ENCODE data around the gene HTD2. TPM values are rescaled to one million over a fixed set of nuclear protein-coding genes. Genes with fewer than 3 reads are reported as not detected.

HTD2 gene
- total RNA-seq, 1 donor from 2014 or later = 10.3 TPM

DNA sequence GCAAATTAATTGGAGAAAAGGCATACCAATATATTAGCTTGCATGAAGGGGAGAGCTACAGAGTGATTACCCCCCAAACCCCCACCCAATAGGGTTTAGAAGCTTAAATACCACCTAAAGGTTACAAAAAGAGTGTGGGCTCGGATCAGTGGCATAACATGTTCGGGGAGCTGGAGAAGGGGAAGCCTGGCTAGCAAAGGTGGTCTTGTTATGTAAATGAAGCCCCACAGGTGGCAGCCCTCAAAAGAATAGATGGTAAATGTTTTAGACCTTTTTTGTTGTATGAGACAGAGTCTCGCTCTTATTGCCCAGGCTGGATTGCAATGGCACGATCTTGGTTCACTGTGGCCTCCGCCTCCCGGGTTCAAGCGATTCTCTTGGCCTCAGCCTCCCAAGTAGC, 15.5 kb downstream of the HTD2 start:
- Histone ChIP-seq H3K36me3 (ENCODE audit: control insufficient read depth, insufficient read depth, low read length) (peaks cover 4% of the 10 kb centered on the region), H3K27me3 (ENCODE audit: control insufficient read depth, insufficient read depth, low read length) (no peaks in the 10 kb centered on the region), H3K4me3 (ENCODE audit: low read depth, low read length) (no peak overlapping the region)
- DNase-seq (ENCODE audit: low read depth) (no peak), FAIRE-seq (no peak)
- TF ChIP-seq, protein P1, sequence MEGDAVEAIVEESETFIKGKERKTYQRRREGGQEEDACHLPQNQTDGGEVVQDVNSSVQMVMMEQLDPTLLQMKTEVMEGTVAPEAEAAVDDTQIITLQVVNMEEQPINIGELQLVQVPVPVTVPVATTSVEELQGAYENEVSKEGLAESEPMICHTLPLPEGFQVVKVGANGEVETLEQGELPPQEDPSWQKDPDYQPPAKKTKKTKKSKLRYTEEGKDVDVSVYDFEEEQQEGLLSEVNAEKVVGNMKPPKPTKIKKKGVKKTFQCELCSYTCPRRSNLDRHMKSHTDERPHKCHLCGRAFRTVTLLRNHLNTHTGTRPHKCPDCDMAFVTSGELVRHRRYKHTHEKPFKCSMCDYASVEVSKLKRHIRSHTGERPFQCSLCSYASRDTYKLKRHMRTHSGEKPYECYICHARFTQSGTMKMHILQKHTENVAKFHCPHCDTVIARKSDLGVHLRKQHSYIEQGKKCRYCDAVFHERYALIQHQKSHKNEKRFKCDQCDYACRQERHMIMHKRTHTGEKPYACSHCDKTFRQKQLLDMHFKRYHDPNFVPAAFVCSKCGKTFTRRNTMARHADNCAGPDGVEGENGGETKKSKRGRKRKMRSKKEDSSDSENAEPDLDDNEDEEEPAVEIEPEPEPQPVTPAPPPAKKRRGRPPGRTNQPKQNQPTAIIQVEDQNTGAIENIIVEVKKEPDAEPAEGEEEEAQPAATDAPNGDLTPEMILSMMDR (IDR thresholded peaks at IDR 0.05; ENCODE audit: insufficient read depth, low read length, severe bottlenecking) = no peak

DNA sequence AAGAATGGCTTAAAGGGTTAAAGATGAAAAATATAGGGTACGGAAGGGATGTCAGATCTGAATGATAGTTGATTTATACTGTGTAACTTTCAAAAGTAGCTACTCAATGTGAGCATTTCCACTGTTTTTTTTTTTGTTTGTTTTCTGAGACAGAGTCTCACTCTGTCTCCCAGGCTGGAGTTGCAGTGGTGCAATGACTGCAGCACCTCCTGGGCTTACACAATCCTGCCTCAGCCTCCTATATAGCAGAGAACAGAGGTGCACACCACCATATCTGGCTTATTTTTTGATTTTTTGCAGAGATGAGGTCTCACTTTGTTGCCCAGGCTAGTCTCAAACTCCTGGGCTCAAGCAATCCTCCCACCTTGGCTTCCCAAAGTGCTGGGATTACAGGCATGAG, 16.5 kb downstream of the HTD2 start:
- TF ChIP-seq, protein P1 (IDR thresholded peaks at IDR 0.05; ENCODE audit: insufficient read depth, low read length, severe bottlenecking) = no peak
- Histone ChIP-seq H3K27me3 (ENCODE audit: control insufficient read depth, insufficient read depth, low read length) (no peaks in the 10 kb centered on the region), H3K4me3 (ENCODE audit: low read depth, low read length) (no peak overlapping the region), H3K36me3 (ENCODE audit: control insufficient read depth, insufficient read depth, low read length) (peaks cover 4% of the 10 kb centered on the region)
- DNase-seq (ENCODE audit: low read depth) (no peak), FAIRE-seq (no peak)

GRCh38 chr3:58323529-58324390, 17.4 kb downstream of the HTD2 start:
- no peak for FAIRE-seq
- Histone ChIP-seq H3K4me3 (ENCODE audit: low read depth, low read length) (no peak overlapping the region), H3K36me3 (ENCODE audit: control insufficient read depth, insufficient read depth, low read length) (peaks cover 2% of the 10 kb centered on the region), H3K27me3 (ENCODE audit: control insufficient read depth, insufficient read depth, low read length) (no peaks in the 10 kb centered on the region)
- peak; percentile 38 for DNase-seq (ENCODE audit: low read depth)
- TF ChIP-seq, protein P1 (IDR thresholded peaks at IDR 0.05; ENCODE audit: insufficient read depth, low read length, severe bottlenecking) = no peak

- no peaks in the 10 kb centered on the region for H3K27me3 ChIP-seq (ENCODE audit: control insufficient read depth, insufficient read depth, low read length)
- no peak for DNase-seq (ENCODE audit: low read depth)
- FAIRE-seq = no peak
- H3K36me3 ChIP-seq (ENCODE audit: control insufficient read depth, insufficient read depth, low read length) = no peaks in the 10 kb centered on the region
- TF ChIP-seq, protein P1 (IDR thresholded peaks at IDR 0.05; ENCODE audit: insufficient read depth, low read length, severe bottlenecking) = no peak
- no peak overlapping the region for H3K4me3 ChIP-seq (ENCODE audit: low read depth, low read length)
These were observed 18.4 kb downstream of the HTD2 start for GRCh38 chr3:58324391-58325390.

DNA sequence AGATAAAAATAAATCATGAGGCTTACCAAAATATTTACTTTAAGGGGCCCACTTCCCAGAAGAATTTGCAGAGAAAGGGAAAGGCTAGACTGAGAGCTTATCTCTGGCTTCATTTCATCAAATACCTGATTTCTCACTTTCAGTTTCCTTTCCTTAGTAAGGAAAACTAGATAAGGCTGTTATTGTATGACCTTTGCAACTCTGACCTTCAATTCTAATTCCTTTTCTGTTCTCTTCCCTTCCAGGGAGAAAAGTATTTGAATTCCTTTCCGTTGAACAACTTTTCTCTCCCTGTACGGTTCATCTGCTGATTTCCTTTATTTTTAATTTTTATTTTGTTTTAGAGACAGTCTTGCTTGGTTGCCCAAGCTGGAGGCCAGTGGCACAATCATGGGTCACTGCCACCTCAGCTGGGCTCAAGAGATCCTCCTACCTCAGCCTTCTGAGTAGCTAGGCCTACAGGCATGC, 19.2 kb downstream of the HTD2 start:
- no peak for DNase-seq (ENCODE audit: low read depth)
- TF ChIP-seq, protein P1 (IDR thresholded peaks at IDR 0.05; ENCODE audit: insufficient read depth, low read length, severe bottlenecking) = no peak
- Histone ChIP-seq H3K36me3 (ENCODE audit: control insufficient read depth, insufficient read depth, low read length) (no peaks in the 10 kb centered on the region), H3K27me3 (ENCODE audit: control insufficient read depth, insufficient read depth, low read length) (no peaks in the 10 kb centered on the region), H3K4me3 (ENCODE audit: low read depth, low read length) (no peak overlapping the region)
- FAIRE-seq = no peak
